Right renal pelvis (tissue), 4 donors: ENCODE data around the gene LTB4R2. TPM values are rescaled to one million over a fixed set of nuclear protein-coding genes. Genes with fewer than 3 reads are reported as not detected.

Experiments
- polyA plus RNA-seq, 4 donors: library from polyadenylated mRNA; unstranded; fragments of 120-200 nt; gene quantifications; one replicate each; pipeline ENCODE4 v1.2.1, GENCODE V29; 2013; ENCODE audit not compliant: insufficient read length in 4 of 4

LTB4R2 gene
- polyA plus RNA-seq, 4 donors, result 1.8 to 2.5 (median 2.0) TPM

Other genes starting within 250 kb of the LTB4R2 start
- under 1 TPM in 1 of 4 donors, not detected in 3; 0.03 TPM for gene CPNE6, start 238.6 kb upstream of the LTB4R2 start, polyA plus RNA-seq
- gene PCK2, start 215.8 kb upstream of the LTB4R2 start, polyA plus RNA-seq, result 10 to 100 TPM; 25.4 to 39.1 (median 30.4) TPM
- gene DCAF11, start 195.4 kb upstream of the LTB4R2 start, polyA plus RNA-seq, result 10 to 100 TPM; 79.8 to 83.5 (median 81.4) TPM
- 1 to 10 TPM; 2.5 to 3.7 (median 2.8) TPM for gene NRL, start 195.2 kb upstream of the LTB4R2 start, polyA plus RNA-seq
- 1 to 10 TPM in 2 of 4 donors, under 1 TPM in 2; 0.87 to 1.2 (median 0.97) TPM for gene FITM1, start 179.5 kb upstream of the LTB4R2 start, polyA plus RNA-seq
- 100 to 1,000 TPM; 198 to 214 (median 206) TPM for gene PSME1, start 173.9 kb upstream of the LTB4R2 start, polyA plus RNA-seq
- 10 to 100 TPM; 14.5 to 24.2 (median 18.9) TPM for gene EMC9, start 168.5 kb upstream of the LTB4R2 start, polyA plus RNA-seq
- gene PSME2, start 163.5 kb upstream of the LTB4R2 start, polyA plus RNA-seq, result 100 to 1,000 TPM; 156 to 183 (median 168) TPM
- 10 to 100 TPM; 49.2 to 54.2 (median 49.4) TPM for gene RNF31, start 162.6 kb upstream of the LTB4R2 start, polyA plus RNA-seq
- gene IRF9, start 148.9 kb upstream of the LTB4R2 start, polyA plus RNA-seq, result 10 to 100 TPM; 45.4 to 65.2 (median 60.4) TPM
- 10 to 100 TPM; 60.0 to 70.1 (median 64.3) TPM for gene REC8, start 138.1 kb upstream of the LTB4R2 start, polyA plus RNA-seq
- gene IPO4, start 121.3 kb upstream of the LTB4R2 start, polyA plus RNA-seq, result 10 to 100 TPM; 33.2 to 41.3 (median 34.0) TPM
- 10 to 100 TPM; 37.8 to 48.9 (median 41.3) TPM for gene TM9SF1, start 114.7 kb upstream of the LTB4R2 start, polyA plus RNA-seq
- 1 to 10 TPM; 3.7 to 4.8 (median 4.3) TPM for gene TSSK4, start 104.4 kb upstream of the LTB4R2 start, polyA plus RNA-seq
- gene CHMP4A, start 96.7 kb upstream of the LTB4R2 start, polyA plus RNA-seq, result 10 to 100 TPM; 43.5 to 50.7 (median 49.8) TPM
- gene MDP1, start 94.1 kb upstream of the LTB4R2 start, polyA plus RNA-seq, result 10 to 100 TPM; 14.8 to 19.3 (median 16.2) TPM
- gene NEDD8, start 77.8 kb upstream of the LTB4R2 start, polyA plus RNA-seq, result 100 to 1,000 TPM; 222 to 245 (median 238) TPM
- 100 to 1,000 TPM; 102 to 121 (median 118) TPM for gene GMPR2, start 77.2 kb upstream of the LTB4R2 start, polyA plus RNA-seq
- gene TINF2, start 67.5 kb upstream of the LTB4R2 start, polyA plus RNA-seq, result 10 to 100 TPM; 55.5 to 70.6 (median 58.7) TPM
- gene TGM1, start 47.0 kb upstream of the LTB4R2 start, polyA plus RNA-seq, result 1 to 10 TPM; 1.4 to 2.3 (median 2.1) TPM
- gene RABGGTA, start 38.5 kb upstream of the LTB4R2 start, polyA plus RNA-seq, result 10 to 100 TPM; 19.7 to 24.1 (median 20.8) TPM
- 10 to 100 TPM; 44.6 to 56.9 (median 46.2) TPM for gene DHRS1, start 10.4 kb upstream of the LTB4R2 start, polyA plus RNA-seq
- 10 to 100 TPM; 26.7 to 27.7 (median 27.0) TPM for gene NOP9, start 10.3 kb upstream of the LTB4R2 start, polyA plus RNA-seq
- 10 to 100 TPM; 21.8 to 27.6 (median 24.6) TPM for gene CIDEB, start 2.2 kb upstream of the LTB4R2 start, polyA plus RNA-seq
- gene LTB4R, start 1.4 kb downstream of the LTB4R2 start, polyA plus RNA-seq, result 1 to 10 TPM; 2.6 to 4.7 (median 3.8) TPM
- gene ADCY4, start 24.9 kb downstream of the LTB4R2 start, polyA plus RNA-seq, result 10 to 100 TPM; 15.6 to 24.9 (median 20.4) TPM
- gene RIPK3, start 29.9 kb downstream of the LTB4R2 start, polyA plus RNA-seq, result 1 to 10 TPM; 2.7 to 4.1 (median 3.2) TPM
- gene NFATC4, start 58.0 kb downstream of the LTB4R2 start, polyA plus RNA-seq, result 10 to 100 TPM; 60.9 to 74.3 (median 64.2) TPM
- gene NYNRIN, start 88.9 kb downstream of the LTB4R2 start, polyA plus RNA-seq, result 10 to 100 TPM; 45.3 to 48.0 (median 47.7) TPM
- gene CBLN3, start 119.5 kb downstream of the LTB4R2 start, polyA plus RNA-seq, result 1 to 10 TPM; 2.5 to 3.5 (median 3.2) TPM
- gene KHNYN, start 119.8 kb downstream of the LTB4R2 start, polyA plus RNA-seq, result 10 to 100 TPM; 40.7 to 45.5 (median 44.3) TPM
- gene SDR39U1, start 132.6 kb downstream of the LTB4R2 start, polyA plus RNA-seq, result 10 to 100 TPM; 57.0 to 84.9 (median 63.0) TPM
- gene CMA1, start 198.1 kb downstream of the LTB4R2 start, polyA plus RNA-seq, result under 1 TPM in 2 of 4 donors, not detected in 2; 0.30 to 0.34 TPM